ENCODE measurements around the gene NUFIP2.

DNA sequence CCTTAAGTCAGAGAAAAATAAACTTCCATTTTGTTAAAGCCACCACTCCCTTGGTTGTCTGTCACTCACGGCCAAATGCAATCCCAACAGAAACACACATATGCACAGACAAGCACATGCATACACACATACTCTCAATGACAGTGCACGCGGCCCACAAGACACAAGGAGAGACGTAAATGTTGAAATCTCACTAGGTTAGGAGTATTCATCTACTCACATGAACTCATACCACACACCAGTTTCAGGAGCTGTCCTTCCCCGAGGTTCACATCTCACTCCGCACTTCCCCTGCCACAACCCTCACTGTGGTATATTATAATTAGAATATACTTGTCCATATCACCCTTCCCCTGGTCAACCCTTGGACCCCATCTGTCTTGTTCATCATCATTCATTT is 77.8 kb downstream of the NUFIP2 start:
- TF ChIP-seq EZH2 (IDR thresholded peaks at IDR 0.05; ENCODE audit: insufficient read depth, poor library complexity, severe bottlenecking), result no peak
- no peak for TF ChIP-seq EZH2phosphoT487 (IDR thresholded peaks at IDR 0.05; ENCODE audit: insufficient read depth, low read depth)

Data from GM23248 (cell line).